ENCODE results near the gene ACBD7. TPM values are rescaled to one million over a fixed set of nuclear protein-coding genes. Genes with fewer than 3 reads are reported as not detected.
A peak's percentile ranks its signal among the peaks of the same experiment; 100 is the strongest.

ACBD7 gene
- total RNA-seq, 1 donor = 1.3 TPM

DNA sequence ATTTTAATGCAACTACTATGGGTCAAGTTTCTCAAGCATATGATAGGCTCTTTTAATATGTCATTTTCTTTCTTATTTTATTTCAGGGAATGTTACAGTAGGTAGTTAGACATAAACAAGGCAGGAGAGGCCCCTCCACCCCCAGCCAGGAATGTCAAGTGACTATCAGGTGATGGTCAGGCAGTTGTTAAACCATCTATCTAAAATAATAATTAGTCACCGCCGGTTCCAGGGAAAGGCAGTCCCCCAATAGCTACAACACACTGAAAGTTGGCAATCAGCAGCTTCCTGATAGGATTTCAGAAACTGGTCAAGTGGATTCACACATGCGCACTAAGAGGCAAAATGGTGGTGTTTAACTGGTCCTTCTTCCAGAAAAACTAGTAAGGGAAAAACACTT, 35.5 kb downstream of the ACBD7 start:
- DNase-seq (ENCODE audit: low read depth) = no peak
- no peak overlapping the region for H3K4me3 ChIP-seq (ENCODE audit: low read depth, low read length)
- TF ChIP-seq CTCF (IDR thresholded peaks at IDR 0.05; ENCODE audit: insufficient read depth, low read depth, low read length) = no peak

- H3K4me3 ChIP-seq (ENCODE audit: low read depth, low read length) = no peak overlapping the region
- no peak for DNase-seq (ENCODE audit: low read depth)
- no peak for TF ChIP-seq CTCF (IDR thresholded peaks at IDR 0.05; ENCODE audit: insufficient read depth, low read depth, low read length)
Observed at GRCh38 chr10:15052121-15052520, 36.5 kb downstream of the ACBD7 start.

DNA sequence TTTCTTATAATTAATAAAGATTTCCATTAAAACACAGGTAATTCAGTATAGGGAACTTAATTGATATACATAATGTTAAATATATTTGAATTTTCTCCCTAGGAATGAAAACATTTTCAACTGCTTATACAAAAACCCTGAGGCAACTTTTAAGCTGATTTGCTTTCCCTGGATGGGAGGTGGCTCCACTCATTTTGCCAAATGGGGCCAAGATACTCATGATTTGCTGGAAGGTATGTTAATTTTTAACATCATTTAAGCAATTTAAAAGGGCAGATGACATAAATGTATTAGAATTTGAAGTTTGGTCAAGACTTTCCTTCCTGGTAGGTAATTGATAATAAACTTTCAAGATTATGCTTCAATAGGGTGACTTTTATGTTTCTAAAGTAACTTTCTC, 39.0 kb downstream of the ACBD7 start:
- no peak overlapping the region for H3K4me3 ChIP-seq (ENCODE audit: low read depth, low read length)
- no peak for DNase-seq (ENCODE audit: low read depth)
- TF ChIP-seq CTCF (IDR thresholded peaks at IDR 0.05; ENCODE audit: insufficient read depth, low read depth, low read length) = no peak

- TF ChIP-seq CTCF (IDR thresholded peaks at IDR 0.05; ENCODE audit: insufficient read depth, low read depth, low read length) = no peak
- H3K4me3 ChIP-seq (ENCODE audit: low read depth, low read length) = no peak overlapping the region
Observed at GRCh38 chr10:15046626-15047025, 42.0 kb downstream of the ACBD7 start.

GRCh38 chr10:15045380-15045779, 43.2 kb downstream of the ACBD7 start:
- no peak overlapping the region for H3K4me3 ChIP-seq (ENCODE audit: low read depth, low read length)
- DNase-seq (ENCODE audit: low read depth) = no peak
- no peak for TF ChIP-seq CTCF (IDR thresholded peaks at IDR 0.05; ENCODE audit: insufficient read depth, low read depth, low read length)

More at GRCh38 chr10:15046626-15047025, 42.0 kb downstream of the ACBD7 start:
- peak; percentile 53 for DNase-seq (ENCODE audit: low read depth)

DNA sequence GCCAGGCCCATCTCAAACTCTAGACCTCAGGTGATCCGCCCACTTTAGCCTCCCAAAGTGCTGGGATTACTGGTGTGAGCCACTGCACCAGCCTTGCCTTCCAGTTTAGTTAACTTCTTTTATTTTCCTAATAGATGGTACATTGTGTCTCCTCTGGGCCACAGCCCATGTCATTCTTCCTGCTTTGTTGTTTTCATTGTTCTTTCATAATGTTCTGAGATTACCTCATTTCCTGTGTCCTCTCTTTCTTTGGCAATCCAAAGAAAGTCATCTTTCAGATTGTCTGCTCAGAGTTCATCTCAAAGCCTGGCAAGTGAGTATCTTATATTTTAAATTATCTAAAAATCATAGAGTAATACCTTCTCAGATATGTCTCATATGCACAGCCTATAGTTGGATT, 44.9 kb downstream of the ACBD7 start, which contains the start of gene OLAH:
Gene OLAH (plus strand): TSS at position 270 of the 400 bp plus-strand sequence. CDS start 3,346 bp downstream, outside the sequence.
- DNase-seq (ENCODE audit: low read depth) = no peak

More for the DNA sequence above, 44.9 kb downstream of the ACBD7 start, which contains the start of gene OLAH:
- no peak within 1 kb of the TSS for H3K4me3 ChIP-seq (ENCODE audit: low read depth, low read length)
- TF ChIP-seq CTCF (IDR thresholded peaks at IDR 0.05; ENCODE audit: insufficient read depth, low read depth, low read length) = no peak

Measured in fibroblast of villous mesenchyme (primary cell).